Thyroid gland (tissue), 4 donors: ENCODE data around the gene ARHGAP18. TPM values are rescaled to one million over a fixed set of nuclear protein-coding genes. Genes with fewer than 3 reads are reported as not detected.

ENCODE experiments used
- DNase-seq, 2 donors: peaks; one replicate each; pipeline ENCODE4 v3.0.0-alpha.2; 2019
- H3K27ac ChIP-seq, 3 donors: fragments of 200-600 bp; sonication (generic); 1 replicate in 2 of 3; 2 replicates in 1 of 3; pipeline ENCODE4 v1.5.1; 2016 to 2019; ENCODE audit warnings: mild to moderate bottlenecking in 1 of 3, moderate library complexity in 1 of 3
- H3K27me3 ChIP-seq: fragments of 200-600 bp; sonication (generic); one replicate; pipeline ENCODE4 v1.5.1; 2019
- H3K36me3 ChIP-seq, 2 donors: fragments of 200-600 bp; sonication (generic); one replicate each; pipeline ENCODE4 v1.5.1; 2016 to 2019
- H3K4me1 ChIP-seq, 2 donors: fragments of 200-600 bp; sonication (generic); one replicate each; pipeline ENCODE4 v1.5.1; 2017 to 2019
- H3K4me3 ChIP-seq, 3 donors: fragments of 200-600 bp; sonication (generic); replicated peaks in 1 of 3; 1 replicate in 2 of 3; 2 replicates in 1 of 3; pipeline ENCODE4 v1.5.1; 2016; ENCODE audit warnings: mild to moderate bottlenecking in 1 of 3
- H3K9me3 ChIP-seq: fragments of 200-600 bp; sonication (generic); one replicate; pipeline ENCODE4 v1.5.1; 2017
- CTCF ChIP-seq, 6 experiments: fragments of 200-600 bp in 3 of 6; fragments of 450-650 bp in 3 of 6; sonication (generic) in 3 of 6; IDR thresholded peaks; one replicate each; pipeline ENCODE4 v1.5.1; 2016 to 2019; ENCODE audit warnings: antibody characterized with exemption in 6 of 6, mild to moderate bottlenecking in 2 of 6, inconsistent platforms in 1 of 6, moderate library complexity in 1 of 6
- POLR2A ChIP-seq, 2 donors: fragments of 450-650 bp; IDR thresholded peaks; one replicate each; pipeline ENCODE4 v1.6.1; 2017; ENCODE audit warnings: antibody characterized with exemption in 2 of 2, mild to moderate bottlenecking in 2 of 2, moderate library complexity in 1 of 2
- WGBS, 2 donors: methylation state at CpG; one replicate each; pipeline ENCODE4 v1.1.5; 2017; 5-methylcytosine and 5-hydroxymethylcytosine counted together
- intact Hi-C: fragments of 100-400 bp; cut with DNase I; formaldehyde crosslinking; loops from one replicate; pipeline ENCODE4 v1.15.1; 2023
- total RNA-seq, 4 donors: library from RNA; depleted of rRNA; stranded (reverse); fragments of >200 nt; gene quantifications; one replicate each; pipeline ENCODE4 v1.2.3, GENCODE V29; 2016

Gene ARHGAP18
- total RNA-seq, 4 donors from 2014 or later = 26.5 to 31.6 (median 28.3) TPM

GRCh38 chr6:129638055-129638684 lies 71.8 kb downstream of the ARHGAP18 start:
- peak overlapping the region in 2 of 3 donors; percentile 27 to 38 for H3K27ac ChIP-seq
- H3K36me3 ChIP-seq = no peaks in the 10 kb centered on the region
- intact Hi-C loops = no loop called here
- H3K4me1 ChIP-seq = peaks cover 10 to 24% of the 10 kb centered on the region in 2 donors
- no peak for DNase-seq
- 32 to 38% methylated on average over 8 of the region's 8 CpGs for WGBS, 2 donors
- no peaks in the 10 kb centered on the region for H3K9me3 ChIP-seq
- TF ChIP-seq POLR2A (IDR thresholded peaks at IDR 0.05) = no peak
- TF ChIP-seq CTCF (IDR thresholded peaks at IDR 0.05) = no peak
- no peaks in the 10 kb centered on the region for H3K27me3 ChIP-seq
- H3K4me3 ChIP-seq = no peak overlapping the region

- H3K27ac ChIP-seq = peak overlapping the region in 2 of 3 donors; percentile 27 to 38
- WGBS, 2 donors = 86 to 89% methylated on average over 3 of the region's 3 CpGs
Observed at GRCh38 chr6:129637340-129638054, 72.5 kb downstream of the ARHGAP18 start.

DNA sequence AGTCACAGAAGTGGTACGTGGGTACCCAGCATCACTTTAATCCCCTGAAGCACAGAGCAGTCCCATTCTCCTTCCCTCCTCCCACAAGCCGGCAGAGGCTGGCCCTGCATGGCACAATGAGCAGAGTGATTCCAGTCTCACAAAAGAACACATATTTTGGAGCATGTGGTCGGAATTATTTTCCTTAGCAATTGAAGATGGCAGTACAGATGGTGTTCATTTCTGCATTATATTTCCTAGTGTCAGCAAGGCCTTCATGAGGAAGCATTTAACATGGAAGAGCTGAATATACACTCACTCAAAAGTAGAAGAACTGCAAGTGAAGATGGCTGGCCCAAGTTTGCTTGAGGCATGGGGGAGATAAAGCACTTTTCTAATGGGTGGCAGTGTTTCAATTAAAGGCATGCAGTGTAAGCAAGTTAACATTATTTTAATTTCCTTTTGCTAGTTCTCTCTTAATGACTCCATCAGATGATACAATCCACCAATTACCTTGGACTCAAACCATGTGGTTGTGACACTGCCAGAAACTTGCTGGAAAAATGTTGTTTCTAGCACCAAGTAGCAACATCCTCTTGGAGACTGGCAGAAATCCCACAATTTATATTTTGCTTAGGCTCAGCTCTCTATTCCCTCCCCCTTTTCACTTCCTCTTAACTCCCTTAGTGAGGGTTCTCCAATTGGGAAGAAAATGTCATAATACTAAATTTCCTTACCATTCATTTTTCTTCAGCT lies 74.4 kb downstream of the ARHGAP18 start:
- H3K4me3 ChIP-seq = no peak overlapping the region
- peaks cover 10 to 24% of the 10 kb centered on the region in 2 donors for H3K4me1 ChIP-seq
- intact Hi-C loops = no loop called here
- no peaks in the 10 kb centered on the region for H3K27me3 ChIP-seq
- H3K27ac ChIP-seq = no peak overlapping the region
- H3K9me3 ChIP-seq = no peaks in the 10 kb centered on the region
- 87 to 97% methylated on average over 3 of the region's 3 CpGs for WGBS, 2 donors
- DNase-seq = no peak
- TF ChIP-seq POLR2A (IDR thresholded peaks at IDR 0.05) (no peak), CTCF (IDR thresholded peaks at IDR 0.05) (no peak)
- no peaks in the 10 kb centered on the region for H3K36me3 ChIP-seq

More at GRCh38 chr6:129637340-129638054, 72.5 kb downstream of the ARHGAP18 start:
- no peak for DNase-seq
- TF ChIP-seq CTCF (IDR thresholded peaks at IDR 0.05) (no peak), POLR2A (IDR thresholded peaks at IDR 0.05) (no peak)
- H3K27me3 ChIP-seq = no peaks in the 10 kb centered on the region
- intact Hi-C loops = no loop called here
- H3K36me3 ChIP-seq = no peaks in the 10 kb centered on the region
- H3K9me3 ChIP-seq = no peaks in the 10 kb centered on the region
- peaks cover 10 to 24% of the 10 kb centered on the region in 2 donors for H3K4me1 ChIP-seq
- H3K4me3 ChIP-seq = no peak overlapping the region

DNA sequence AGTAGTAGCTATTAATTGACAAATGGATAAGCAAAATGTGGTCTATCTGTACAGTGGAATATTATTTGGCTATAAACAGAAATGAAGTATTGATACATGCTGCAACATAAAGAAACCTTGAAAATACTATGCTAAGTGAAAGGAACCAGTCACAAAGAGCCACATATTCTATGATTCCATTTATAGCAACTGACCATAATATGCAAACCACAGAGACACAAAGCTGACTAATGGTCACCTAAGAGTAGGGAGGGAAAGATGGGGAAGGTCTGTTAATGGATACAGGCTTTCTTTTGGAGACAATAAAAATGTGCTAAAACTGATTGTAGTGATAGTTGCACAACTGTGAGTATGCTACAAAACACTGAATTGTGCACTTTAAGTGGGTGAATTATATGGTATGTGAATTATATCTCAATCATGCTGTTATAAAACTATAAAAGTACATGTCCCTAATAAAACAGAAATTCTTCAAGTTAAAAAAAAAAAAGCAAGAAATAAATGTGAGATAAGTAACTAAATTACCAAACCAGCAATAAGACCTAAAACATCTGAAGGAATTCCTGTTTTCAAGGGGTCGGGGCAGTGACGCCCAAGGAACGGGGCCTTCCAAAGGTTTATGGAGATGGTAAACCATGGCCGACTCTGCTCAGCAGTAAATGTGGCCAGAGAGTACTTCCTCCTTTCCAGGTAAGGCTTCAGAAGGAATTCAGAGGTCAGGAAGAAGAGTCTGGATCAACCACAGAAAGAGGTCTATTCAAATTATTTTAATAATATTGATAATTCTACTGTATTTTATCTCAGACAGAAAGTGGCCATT lies 75.4 kb downstream of the ARHGAP18 start:
- H3K4me1 ChIP-seq = peaks cover 10 to 24% of the 10 kb centered on the region in 2 donors
- intact Hi-C loops = no loop called here
- no peak for DNase-seq
- H3K4me3 ChIP-seq = no peak overlapping the region
- no peaks in the 10 kb centered on the region for H3K27me3 ChIP-seq
- H3K27ac ChIP-seq = no peak overlapping the region
- H3K36me3 ChIP-seq = no peaks in the 10 kb centered on the region
- TF ChIP-seq POLR2A (IDR thresholded peaks at IDR 0.05) (no peak), CTCF (IDR thresholded peaks at IDR 0.05) (no peak)
- 92 to 94% methylated on average over 4 of the region's 4 CpGs for WGBS, 2 donors
- H3K9me3 ChIP-seq = no peaks in the 10 kb centered on the region
